ENCODE data around the gene CCDC81.

The CCDC81 gene

GRCh38 chr11:86469491-86470388 lies 95.1 kb downstream of the CCDC81 start:
- no peak overlapping the region for H3K4me3 ChIP-seq (replicated peaks; ENCODE audit: insufficient read depth, low read length)
- DNase-seq (ENCODE audit: low read depth in 1 of 2, low spot score in 1 of 2): no peak
- H3K27ac ChIP-seq (replicated peaks): no peak overlapping the region
- no peak for TF ChIP-seq POLR2AphosphoS5 (IDR thresholded peaks at IDR 0.05; ENCODE audit: low read depth)
- no peak for TF ChIP-seq CTCF (IDR thresholded peaks at IDR 0.05; ENCODE audit: insufficient read depth, low read length)
- TF ChIP-seq REST (IDR thresholded peaks at IDR 0.05; ENCODE audit: insufficient replicate concordance, low read depth): no peak
- TF ChIP-seq SPI1 (IDR thresholded peaks at IDR 0.05; ENCODE audit: borderline replicate concordance, low read depth): no peak
- TF ChIP-seq GABPA (IDR thresholded peaks at IDR 0.05; ENCODE audit: low read depth): no peak
- H3K27me3 ChIP-seq (ENCODE audit: insufficient read depth, poor library complexity, severe bottlenecking): no peaks in the 10 kb centered on the region
